Activated T-cell treated with anti-CD3 and anti-CD28 coated beads, Interleukin-2, amount 50 U/mL, for 1 hour (primary cell): ENCODE data around the gene FANCI.
A peak's percentile ranks its signal among the peaks of the same experiment; 100 is the strongest.

Experiments used
- DNase-seq: peaks from one replicate; pipeline ENCODE4 v3.0.0-alpha.2; 2020

Gene FANCI

GRCh38 chr15:89243691-89244573, at the start of gene FANCI:
FANCI (plus strand) TSS chr15:89243979; CDS start chr15:89247648, 3,669 bp downstream.
- peak; percentile 96 for DNase-seq

- DNase-seq = no peak
These were observed 49.2 kb upstream of the FANCI start for GRCh38 chr15:89194608-89195007.

DNA sequence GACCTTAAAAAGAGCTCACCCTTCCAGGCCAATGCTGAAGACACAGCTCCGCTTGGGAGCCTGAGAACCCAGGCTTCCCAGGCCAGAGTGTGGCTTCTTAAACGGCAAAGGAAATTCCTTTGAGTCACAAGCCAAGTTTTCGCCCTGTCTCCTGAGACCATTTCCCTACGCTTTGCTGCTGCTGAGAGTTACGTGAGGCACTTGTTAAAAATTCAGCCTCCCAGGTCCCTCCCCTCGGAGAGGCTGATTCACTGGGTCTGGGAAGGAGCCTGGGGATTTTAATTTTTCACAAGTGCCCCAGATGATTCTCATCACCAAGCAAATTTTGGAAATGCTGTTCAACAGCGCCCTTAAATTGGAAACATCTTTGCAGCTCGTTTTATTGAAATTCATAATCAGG, 47.9 kb upstream of the FANCI start:
- no peak for DNase-seq

DNA sequence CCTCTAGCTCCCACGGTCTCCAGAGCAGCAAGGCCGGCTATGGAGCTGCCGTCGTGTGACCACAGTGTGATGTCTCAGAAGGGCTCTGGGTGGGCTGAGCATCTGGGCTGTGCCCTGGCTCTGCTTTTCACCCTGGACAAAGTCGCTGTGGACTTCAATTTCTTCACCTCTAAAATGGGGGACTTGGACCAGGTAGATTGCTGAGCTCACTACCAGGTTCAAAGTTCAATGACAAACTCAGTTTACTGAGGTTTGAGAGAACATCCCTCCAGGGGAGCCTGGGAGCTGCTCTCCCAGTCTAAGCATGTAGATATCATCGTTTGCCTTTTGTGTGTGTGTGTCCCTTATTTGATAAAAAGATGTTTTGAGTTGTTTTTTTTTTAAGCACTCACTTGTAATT, 47.5 kb upstream of the FANCI start:
- DNase-seq = no peak

DNA sequence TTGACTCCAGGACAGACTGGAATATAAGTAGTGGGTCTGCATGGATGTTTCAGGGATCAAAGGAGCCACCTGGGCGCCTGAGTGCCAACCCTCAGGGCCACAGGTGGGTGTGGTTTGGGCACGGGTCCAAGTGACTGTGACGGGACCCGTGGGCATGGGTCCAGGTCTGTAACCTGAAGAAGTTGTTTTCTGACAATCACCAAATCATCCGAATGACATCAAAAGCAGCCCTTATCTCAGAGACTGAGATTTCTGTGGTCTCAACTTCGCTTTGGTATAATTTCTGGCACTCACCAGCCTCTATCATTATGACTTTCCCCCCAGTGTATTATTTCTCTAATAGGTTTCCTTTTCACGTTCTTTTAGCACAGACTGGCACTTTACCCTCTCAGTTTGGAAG, 46.8 kb upstream of the FANCI start:
- DNase-seq = no peak

- DNase-seq = no peak
These were observed 46.2 kb upstream of the FANCI start for GRCh38 chr15:89197503-89197971.

DNA sequence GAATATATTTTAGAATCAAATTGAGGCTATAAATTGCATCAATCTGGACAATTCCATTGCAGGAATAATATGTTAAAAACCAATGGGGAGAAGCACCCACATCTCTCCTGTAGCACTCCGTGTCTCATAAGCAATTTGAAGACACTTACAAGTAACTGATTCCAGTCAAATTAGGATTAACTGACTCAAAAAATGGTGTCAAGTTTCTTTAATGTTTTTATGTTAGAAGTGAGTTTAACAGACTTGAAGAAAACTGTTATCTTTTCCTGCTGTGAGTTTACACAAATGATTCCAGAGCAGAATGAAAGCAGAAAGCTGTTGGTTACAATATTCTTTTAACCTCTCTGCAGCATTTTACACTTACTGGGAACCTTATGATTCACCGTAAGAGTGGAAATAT, 45.6 kb upstream of the FANCI start:
- no peak for DNase-seq

GRCh38 chr15:89198934-89199333, 44.8 kb upstream of the FANCI start:
- no peak for DNase-seq

- no peak for DNase-seq
These were observed 44.0 kb upstream of the FANCI start for GRCh38 chr15:89199746-89200145.

- DNase-seq = no peak
These were observed 43.6 kb upstream of the FANCI start for GRCh38 chr15:89200182-89200581.

DNA sequence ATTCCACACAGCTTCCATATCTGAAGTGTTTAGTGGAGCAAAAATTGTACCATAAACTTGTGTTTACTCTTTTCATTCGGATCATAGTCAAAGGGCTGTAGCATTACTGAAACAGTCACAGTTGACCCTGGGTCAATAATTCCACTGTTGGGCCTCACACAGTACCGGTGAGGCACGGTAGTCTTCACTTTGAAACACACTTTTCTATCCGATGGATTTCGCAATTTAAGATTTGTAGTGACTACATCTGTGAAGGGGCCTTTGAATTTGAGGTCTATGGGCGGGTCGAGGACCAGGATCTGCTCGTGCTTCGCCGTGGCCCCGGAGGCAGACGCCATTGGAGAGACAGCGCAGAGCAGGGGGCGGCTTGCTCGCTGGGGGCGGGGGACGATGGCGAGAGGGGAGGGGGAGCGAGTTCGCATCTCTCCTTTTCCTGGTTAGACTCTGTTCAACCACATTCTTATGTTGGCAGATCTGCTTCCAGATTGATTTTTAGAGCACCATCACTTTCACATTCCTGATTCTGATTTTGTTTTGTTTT, 42.2 kb upstream of the FANCI start:
- DNase-seq = no peak

GRCh38 chr15:89203705-89204273, 40.0 kb upstream of the FANCI start:
- DNase-seq = no peak

DNA sequence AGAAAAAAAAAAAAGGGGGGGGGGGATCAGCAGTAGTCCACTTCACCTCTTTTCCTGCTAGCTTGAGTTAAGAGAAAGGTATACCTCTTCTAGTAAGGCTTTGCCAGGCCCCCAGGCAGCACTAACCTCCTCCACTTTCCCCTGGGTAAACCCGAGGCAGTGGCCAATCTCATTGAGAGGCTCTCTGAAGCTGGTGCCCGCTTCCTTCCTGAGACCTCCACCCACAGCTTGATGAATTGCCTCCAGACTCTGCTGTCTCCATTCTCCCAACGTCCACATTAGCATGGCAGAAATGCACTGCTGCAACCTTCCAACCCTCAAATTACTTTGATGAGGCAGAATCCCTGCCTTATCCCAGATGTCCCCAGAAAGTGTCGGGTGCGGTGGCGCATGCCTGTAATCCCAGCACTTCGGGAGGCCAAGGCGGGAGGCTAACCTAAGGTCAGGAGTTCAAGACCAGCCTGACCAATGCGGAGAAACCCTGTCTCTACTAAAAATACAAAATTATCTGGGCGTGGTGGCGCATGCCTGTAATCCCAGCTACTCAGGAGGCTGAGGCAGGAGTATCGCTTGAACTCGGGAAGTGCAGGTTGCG, 37.7 kb upstream of the FANCI start:
- DNase-seq = no peak

GRCh38 chr15:89206908-89207331, 36.9 kb upstream of the FANCI start:
- DNase-seq = peak; percentile 74

DNA sequence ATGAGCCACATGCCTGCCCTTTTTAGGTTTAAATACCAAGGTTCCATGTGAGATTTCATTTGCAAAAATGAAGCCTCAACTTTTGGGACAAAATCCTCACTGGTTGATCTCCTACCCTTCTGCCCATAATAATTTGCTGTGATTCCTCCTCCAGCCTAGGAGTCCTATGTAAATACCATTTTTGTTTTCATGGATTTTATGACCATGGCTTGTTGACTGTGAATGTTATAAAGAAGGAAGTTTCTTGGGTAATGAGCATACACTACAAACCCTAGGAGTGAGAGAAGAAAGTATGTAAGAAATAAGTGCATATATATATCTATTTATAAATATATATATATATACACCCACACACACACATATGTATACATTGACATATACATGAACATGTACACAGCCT, 35.5 kb upstream of the FANCI start:
- no peak for DNase-seq

DNA sequence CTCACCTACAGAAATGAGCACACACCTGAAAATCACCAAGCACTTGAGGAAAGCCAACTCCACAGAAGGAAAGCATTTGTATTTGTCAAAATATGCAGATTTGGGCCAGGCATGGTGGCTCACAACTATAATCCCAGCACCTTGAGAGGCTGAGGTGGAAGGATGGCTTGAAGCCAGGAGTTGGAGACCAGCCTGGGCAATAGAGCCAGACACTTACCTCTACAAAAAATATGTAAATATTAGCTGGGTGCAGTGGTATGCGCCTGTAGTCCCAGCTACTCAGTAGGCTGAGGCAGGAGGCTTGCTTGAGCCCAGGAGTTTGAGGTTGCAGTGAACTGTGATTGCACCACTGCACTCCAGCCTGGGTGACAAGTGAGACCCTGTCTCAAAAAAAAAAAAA, 34.7 kb upstream of the FANCI start:
- no peak for DNase-seq

- DNase-seq = no peak
These were observed 32.1 kb upstream of the FANCI start for GRCh38 chr15:89211678-89212170.

DNA sequence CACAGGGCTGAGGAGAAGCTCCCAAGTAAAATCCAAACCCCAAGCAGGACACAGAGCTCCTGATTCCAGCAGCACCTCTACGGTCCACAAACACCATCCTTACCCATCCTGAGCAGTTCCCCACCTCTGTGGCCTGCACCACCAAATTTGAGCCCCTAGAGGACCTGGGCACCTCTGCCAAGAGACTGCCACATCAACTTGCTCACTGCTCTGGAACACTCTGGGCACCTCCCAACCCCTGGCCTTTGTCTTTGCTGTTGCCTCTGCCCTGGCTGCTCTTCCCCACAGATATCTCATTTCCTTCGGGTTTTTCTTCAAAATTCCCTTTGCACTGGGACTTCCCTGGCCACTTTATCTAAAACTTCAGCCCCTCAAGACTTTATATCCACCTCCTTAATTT, 28.2 kb upstream of the FANCI start:
- DNase-seq = no peak

DNA sequence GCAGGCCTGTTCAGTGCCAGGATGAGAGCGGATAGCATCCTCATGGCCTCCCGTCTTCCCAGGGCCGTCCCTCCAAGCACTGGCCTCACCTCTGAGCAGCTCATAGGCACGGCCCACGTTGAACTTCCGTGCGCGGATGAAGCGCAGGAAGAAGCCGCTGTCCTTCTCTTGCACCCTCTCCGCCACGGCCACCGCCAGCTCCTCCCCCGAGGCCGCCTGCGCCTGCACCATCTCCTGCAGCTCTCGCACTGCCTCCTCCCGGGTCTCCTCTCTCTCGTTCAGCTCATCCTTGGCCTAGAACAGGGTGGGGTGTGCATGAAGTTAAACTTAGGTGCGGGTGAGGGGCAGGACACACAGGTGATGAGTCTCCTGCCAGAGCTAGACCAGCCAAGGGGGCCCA, 26.7 kb upstream of the FANCI start:
- no peak for DNase-seq

DNA sequence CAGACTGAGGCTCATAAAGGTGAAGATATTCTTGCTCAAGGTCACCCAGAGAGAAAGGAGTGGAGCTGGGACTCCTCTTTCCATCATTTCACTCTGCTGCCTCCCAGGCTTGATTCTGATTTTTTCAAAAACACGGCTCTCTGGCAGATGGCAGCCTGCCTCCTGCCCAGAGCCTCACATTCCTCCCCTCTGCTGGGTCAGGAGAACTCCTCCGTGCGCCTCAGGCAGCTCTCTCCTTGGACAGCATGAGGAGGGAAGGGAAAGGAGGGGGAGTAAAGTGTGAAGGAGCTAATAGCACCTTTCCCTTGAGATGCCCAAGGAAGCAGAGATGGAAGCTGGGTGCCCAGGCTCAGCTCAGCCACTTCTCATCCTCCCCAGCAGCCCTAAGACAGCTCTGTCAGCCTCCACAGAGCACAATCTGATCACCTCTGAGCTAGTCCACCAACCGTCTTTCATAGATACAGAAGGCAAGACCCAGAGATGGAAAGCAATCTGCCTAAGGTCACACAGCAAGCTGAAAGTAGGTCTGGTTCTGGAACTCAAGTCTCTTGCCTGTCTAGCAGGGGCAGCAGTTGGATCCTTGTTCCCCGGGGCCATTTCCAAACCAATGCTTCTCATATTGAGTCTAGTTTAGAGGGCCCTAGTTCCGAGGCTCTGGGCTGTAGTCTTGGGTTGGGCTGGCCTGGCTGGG, 25.9 kb upstream of the FANCI start:
- DNase-seq = no peak

GRCh38 chr15:89218531-89218930, 25.2 kb upstream of the FANCI start:
- no peak for DNase-seq

GRCh38 chr15:89221543-89221942, 22.2 kb upstream of the FANCI start, which contains the start of gene RLBP1:
RLBP1 (minus strand) TSS chr15:89221579; CDS start chr15:89218975, 2,604 bp downstream.
- DNase-seq = no peak

GRCh38 chr15:89225588-89225987, 18.2 kb upstream of the FANCI start:
- no peak for DNase-seq
